Cortex of kidney (tissue), 1 donor: Measurements from ENCODE around the gene MORC2.

Experiments used
- DNase-seq: peaks from one replicate; lab custom pipeline; 2025; lab: John Stamatoyannopoulos, UW

MORC2 gene

GRCh38 chr22:30887453-30887852 is 81.1 kb downstream of the MORC2 start:
- no peak for DNase-seq

DNA sequence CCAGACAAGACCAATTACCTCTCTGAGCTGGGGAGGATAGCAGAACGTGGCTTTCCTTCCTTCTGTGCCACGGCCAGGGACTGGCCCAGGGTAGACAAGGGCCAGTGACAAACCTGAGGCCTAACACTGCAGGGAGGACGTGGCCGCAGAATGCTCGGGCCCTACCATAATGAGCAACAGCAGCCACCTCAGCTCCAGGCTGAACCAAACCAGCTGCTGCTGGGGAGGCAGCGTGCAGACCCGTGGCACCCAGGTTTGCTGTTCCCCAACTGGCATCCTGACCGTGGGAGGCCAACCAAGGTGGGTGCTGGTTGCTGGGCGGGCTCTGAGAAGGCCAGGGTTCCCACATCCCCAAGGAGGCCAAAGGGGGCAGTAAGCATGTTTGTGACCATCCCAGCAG is 83.0 kb downstream of the MORC2 start:
- no peak for DNase-seq

GRCh38 chr22:30885001-30885366 is 83.6 kb downstream of the MORC2 start:
- DNase-seq = no peak

GRCh38 chr22:30884211-30885000 is 84.2 kb downstream of the MORC2 start:
- no peak for DNase-seq

GRCh38 chr22:30883586-30884145 is 84.9 kb downstream of the MORC2 start:
- DNase-seq = no peak

DNA sequence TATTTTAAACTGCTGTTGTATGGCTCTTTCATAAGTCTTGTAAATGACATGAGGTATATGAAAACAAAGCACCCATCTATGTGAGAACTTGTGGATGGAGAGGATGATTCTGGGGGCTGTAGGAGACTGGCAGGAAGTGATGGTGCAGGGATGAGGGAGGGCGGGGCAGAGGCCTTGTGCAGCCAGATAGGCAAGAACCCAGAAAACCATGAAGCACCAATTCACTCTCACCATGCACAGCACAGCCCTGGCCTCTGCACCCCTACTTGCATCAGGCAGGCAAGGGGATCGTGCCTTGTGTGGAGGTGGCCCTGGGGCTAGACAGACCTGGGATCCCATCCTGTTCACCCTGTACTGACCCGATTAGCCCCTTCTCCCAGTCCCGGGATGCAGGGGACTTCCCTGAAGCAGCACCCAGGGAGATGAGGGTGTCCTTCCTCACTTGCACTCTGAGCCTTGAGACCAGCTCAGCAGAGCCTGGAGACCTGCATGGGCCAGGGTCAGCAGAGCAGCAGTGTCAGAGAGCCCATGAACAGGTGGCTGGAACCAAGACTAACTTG is 85.5 kb downstream of the MORC2 start:
- DNase-seq = no peak

- DNase-seq = no peak
These were observed 86.3 kb downstream of the MORC2 start for GRCh38 chr22:30882184-30882717.

DNA sequence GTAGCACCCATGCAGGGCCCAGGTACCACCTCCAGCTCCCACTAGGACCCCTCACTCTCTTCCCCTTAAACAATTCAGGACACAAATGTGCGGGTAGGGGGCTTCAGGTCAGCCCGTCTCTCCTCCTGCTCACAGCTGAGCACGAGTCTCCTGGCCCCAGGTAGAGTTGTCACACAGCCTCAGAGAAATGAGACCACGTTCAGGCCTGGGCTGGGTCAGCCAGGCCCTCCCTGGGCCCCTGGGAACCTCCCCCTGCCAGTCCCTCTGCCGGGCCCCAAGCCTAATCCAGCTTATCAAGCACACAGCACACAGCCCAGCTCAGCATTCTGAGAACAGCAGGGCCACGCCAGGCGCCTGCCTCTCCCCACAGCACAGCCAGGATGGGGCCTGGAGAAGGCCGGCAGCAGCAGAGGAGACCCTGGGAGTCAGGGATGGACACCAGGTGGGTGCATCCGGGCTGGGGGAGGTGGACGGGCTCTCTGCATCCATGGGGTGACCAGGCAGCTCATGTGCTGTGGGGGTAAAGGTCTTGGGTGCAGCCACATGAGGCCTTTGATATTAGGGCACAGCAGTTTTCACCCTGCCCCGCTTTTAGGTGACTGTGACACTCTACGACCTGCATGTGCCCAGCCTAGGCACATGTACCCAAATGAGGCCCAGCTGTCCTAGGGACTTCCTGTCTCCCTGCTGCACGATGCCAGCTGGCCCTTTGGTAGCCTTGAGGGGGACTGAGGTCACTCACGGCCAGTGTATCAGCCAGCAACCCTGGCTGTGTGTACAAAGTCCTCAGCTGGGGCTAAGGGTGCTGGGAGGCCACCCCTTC is 87.0 kb downstream of the MORC2 start:
- no peak for DNase-seq

- no peak for DNase-seq
These were observed 87.7 kb downstream of the MORC2 start for GRCh38 chr22:30880847-30881246.

DNA sequence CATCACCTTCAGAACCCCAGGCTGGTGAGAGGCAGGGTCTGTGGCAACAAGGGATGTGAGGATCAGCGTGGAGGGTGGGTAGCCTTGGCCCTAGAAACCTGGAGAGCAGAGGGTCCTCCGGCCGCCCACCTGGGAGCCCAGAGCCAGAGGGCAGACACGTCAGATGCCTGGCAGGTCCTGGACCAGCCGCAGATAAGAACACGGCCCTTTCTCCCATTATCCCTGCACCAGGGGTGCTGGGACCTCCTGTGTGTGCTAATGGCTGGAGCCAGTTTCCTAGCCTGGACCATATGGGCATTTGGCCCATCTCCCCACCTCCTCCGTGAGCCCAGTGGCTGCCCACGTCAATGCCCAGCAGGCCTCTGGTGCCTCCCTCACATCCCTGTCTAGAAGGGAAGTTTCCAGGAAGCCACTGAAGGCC is 88.4 kb downstream of the MORC2 start:
- no peak for DNase-seq

DNA sequence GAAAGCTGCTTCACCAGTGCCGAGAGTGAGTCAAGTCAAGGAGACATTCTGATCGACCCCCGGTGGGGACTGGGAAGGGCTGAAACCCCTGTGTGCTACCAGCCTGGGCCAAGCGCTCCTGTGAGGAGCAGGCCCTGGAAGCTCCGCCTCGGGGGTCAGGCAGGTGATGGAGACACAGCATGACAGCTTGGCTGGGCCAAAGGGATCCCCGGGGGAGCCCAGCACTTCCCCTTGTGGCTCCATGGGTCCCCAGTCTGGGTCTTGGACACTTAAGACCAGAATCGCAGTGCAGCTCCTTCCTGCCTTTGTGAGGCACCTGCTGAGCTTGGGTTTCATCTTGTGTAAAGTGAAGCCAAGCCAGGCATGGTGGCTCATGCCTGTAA is 89.2 kb downstream of the MORC2 start:
- DNase-seq = no peak

DNA sequence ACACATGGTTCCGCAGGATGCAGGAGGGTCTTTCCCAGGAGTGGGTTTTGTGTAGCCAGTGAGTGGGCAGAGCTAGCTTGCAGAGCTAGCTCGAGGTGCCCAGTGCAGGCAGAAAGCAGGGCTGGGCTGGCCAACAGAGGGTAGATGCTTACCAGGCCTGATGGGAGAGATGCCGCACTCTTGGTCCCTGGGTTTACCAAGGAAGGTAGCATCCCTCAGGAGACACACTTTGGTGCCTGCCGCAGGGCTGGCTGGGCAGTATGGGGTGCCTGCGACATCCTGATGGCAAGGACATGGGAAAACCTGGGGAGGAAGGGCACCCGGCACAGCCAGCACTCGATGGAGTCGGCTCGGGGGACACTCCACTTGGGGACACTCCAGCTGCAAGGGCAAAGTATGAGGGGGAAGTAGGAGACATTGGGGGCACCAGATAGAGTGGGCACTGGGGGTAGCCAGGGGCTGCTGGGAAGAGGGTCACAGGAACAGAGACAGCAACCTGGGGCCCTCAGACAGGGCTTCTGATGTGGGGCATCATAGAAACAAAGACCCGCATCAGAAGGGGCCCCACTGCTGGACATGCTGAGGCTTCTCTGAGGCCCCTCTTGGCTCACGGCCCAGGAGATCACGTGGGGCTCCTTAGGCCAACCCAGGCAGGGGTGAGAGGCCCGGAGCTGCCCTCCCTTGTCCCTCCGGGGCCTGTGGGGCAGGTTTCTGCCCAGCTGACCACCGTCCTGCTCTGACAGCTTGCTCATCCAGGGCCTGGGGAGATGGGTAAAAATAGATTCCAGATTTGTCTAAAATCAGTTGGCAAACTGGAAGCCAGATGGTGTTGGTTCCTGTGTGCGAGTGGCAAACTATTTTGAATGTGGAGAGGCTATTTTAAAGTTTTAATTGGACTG is 89.8 kb downstream of the MORC2 start:
- DNase-seq = no peak

- no peak for DNase-seq
These were observed 90.7 kb downstream of the MORC2 start for GRCh38 chr22:30877662-30878515.

GRCh38 chr22:30876915-30877553 is 91.5 kb downstream of the MORC2 start:
- no peak for DNase-seq

DNA sequence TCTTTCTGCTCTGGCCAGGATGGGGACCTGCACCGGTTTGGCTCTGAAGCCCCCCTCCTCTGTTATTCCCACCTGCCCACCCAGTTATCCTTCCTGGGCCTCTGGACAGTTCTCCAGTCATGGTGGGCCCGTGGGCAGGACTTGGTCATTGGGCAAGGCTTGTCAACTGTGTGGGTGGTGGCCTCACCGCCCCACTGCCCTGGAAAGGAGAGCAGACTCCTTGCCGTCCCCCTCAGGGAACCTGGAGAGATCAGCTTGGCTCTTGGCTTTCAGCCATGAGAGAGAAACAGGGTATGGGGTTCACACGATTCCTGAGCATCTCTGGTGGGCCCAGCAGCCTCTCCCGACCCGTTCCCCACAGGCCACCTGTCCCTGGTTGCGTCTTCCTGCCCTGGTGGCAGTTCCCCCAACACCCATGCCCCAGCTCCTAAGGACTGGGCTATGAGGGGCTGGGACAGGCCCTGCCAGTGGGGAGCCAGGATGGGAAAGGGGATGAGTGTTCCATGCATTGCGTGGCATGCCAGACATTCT is 92.3 kb downstream of the MORC2 start:
- no peak for DNase-seq

DNA sequence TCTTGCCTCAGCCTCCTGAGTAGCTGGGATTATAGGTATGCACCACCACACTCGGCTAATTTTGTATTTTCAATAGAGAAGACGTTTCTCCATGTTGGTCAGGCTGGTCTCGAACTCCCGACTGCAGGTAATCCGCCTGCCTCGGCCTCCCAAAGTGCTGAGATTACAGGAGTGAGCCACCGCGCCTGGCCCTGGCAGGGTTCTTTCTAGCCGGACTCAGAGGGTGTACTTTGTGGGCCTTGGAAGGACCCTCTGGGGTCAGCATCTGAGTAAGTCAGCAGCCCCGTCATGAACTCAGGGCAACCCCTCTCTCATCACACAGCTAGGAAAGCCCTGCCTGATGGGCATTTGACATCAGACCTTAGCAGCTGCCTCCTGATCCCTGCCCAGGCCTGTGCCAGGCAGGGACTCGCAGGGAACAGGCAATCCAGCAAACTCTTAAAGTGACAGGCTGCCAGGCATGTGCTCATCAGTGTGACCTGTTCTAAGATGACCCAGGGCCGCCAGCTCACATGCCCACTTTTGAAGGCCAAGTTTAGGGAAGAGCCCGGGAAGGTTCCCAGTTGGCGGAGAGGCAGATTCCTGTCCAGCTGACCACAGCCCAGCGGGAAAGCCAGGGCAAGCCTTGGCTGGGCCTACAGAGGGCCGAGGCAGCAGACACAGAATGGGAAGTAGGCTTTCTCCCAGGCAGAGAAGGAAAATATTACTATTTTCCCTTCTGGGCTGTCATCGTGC is 92.9 kb downstream of the MORC2 start:
- no peak for DNase-seq
